ENCODE data around the gene GPR137. TPM values are rescaled to one million over a fixed set of nuclear protein-coding genes. Genes with fewer than 3 reads are reported as not detected.
A peak's percentile ranks its signal among the peaks of the same experiment; 100 is the strongest.

The GPR137 gene
- total RNA-seq, 1 experiment from 2014 or later = 51.8 TPM

GRCh38 chr11:64268893-64269539 lies 16.6 kb upstream of the GPR137 start (continued):
- TF ChIP-seq ARID4B (CRISPR knock-in tag; IDR thresholded peaks at IDR 0.05; ENCODE audit: borderline replicate concordance) (peak; percentile 11; the same call in 1 of the 2 replicates), ESRRA (CRISPR knock-in tag; IDR thresholded peaks at IDR 0.05; ENCODE audit: borderline replicate concordance) (no peak), OVOL2 (CRISPR knock-in tag; IDR thresholded peaks at IDR 0.05; ENCODE audit: borderline replicate concordance) (no peak), TEAD4 (CRISPR knock-in tag; IDR thresholded peaks at IDR 0.05) (no peak), ZNF512 (CRISPR knock-in tag; IDR thresholded peaks at IDR 0.05; ENCODE audit: borderline replicate concordance) (no peak), MYBL2 (CRISPR knock-in tag; IDR thresholded peaks at IDR 0.05) (no peak), USF1 (CRISPR knock-in tag; IDR thresholded peaks at IDR 0.05) (0 out of 2 replicates have a peak, but pooled peaks have one; percentile 31), GABPB1 (CRISPR knock-in tag; IDR thresholded peaks at IDR 0.05) (no peak), USF2 (CRISPR knock-in tag; IDR thresholded peaks at IDR 0.05) (no peak), ZNF671 (CRISPR knock-in tag; IDR thresholded peaks at IDR 0.05) (no peak), GTF2I (CRISPR knock-in tag; conservative IDR thresholded peaks at IDR 0.05) (no peak), ZSCAN18 (CRISPR knock-in tag; IDR thresholded peaks at IDR 0.05) (no peak), CREB1 (CRISPR knock-in tag; IDR thresholded peaks at IDR 0.05) (no peak), FOXP4 (CRISPR knock-in tag; IDR thresholded peaks at IDR 0.05) (no peak), MAX (CRISPR knock-in tag; IDR thresholded peaks at IDR 0.05) (no peak), FOXJ3 (CRISPR knock-in tag; IDR thresholded peaks at IDR 0.05; ENCODE audit: borderline replicate concordance) (no peak), ZNF121 (CRISPR knock-in tag; IDR thresholded peaks at IDR 0.05) (no peak), GRHL2 (CRISPR knock-in tag; IDR thresholded peaks at IDR 0.05; ENCODE audit: insufficient replicate concordance, severe bottlenecking) (no peak), NR1H2 (CRISPR knock-in tag; IDR thresholded peaks at IDR 0.05) (no peak), AFF4 (CRISPR knock-in tag; IDR thresholded peaks at IDR 0.05; ENCODE audit: borderline replicate concordance) (0 out of 2 replicates have a peak, but pooled peaks have one; percentile 11), TP53 (CRISPR knock-in tag; IDR thresholded peaks at IDR 0.05) (peak; percentile 82; the same call in 1 of the 2 replicates), TEAD1 (CRISPR knock-in tag; IDR thresholded peaks at IDR 0.05) (0 out of 2 replicates have a peak, but pooled peaks have one; percentile 56), SP1 (CRISPR knock-in tag; conservative IDR thresholded peaks at IDR 0.05) (no peak)
